Measurements from ENCODE around the gene CCDC60. TPM values are rescaled to one million over a fixed set of nuclear protein-coding genes. Genes with fewer than 3 reads are reported as not detected.

The CCDC60 gene
- total RNA-seq, 2 donors from 2014 or later = not detected

DNA sequence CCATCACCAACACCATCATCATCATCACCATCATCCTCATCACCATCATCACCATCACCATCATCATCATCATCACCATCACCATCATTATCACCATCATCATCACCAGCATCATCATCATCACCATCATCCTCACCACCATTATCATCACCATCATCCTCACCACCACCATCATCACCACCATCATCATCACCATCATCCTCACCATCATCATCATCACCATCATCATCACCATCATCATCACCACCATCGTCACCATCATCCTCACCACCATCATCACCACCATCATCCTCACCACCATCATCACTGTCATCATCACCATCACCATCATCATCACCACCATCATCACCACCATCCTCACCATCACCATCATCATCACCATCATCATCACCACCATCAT lies 146.0 kb downstream of the CCDC60 start:
- ATAC-seq (ENCODE audit: insufficient number of reproducible peaks, low FRiP score, low read depth) (no peak), DNase-seq (ENCODE audit: low spot score) (no peak)
- Histone ChIP-seq H3K4me3 (no peak overlapping the region), H3K4me1 (ENCODE audit: control insufficient read depth in 1 of 2, low read depth in 2 of 2) (no peaks in the 10 kb centered on the region), H3K9me3 (no peaks in the 10 kb centered on the region), H3K36me3 (no peaks in the 10 kb centered on the region), H3K27ac (no peak overlapping the region), H3K27me3 (replicated peaks; ENCODE audit: insufficient read depth) (no peaks in the 10 kb centered on the region)
- no peak for TF ChIP-seq CTCF (IDR thresholded peaks at IDR 0.05)

- no peaks in the 10 kb centered on the region for H3K27me3 ChIP-seq (replicated peaks; ENCODE audit: insufficient read depth)
- no peaks in the 10 kb centered on the region for H3K9me3 ChIP-seq
- no peak overlapping the region for H3K4me3 ChIP-seq
- no peak for DNase-seq (ENCODE audit: low spot score)
- H3K4me1 ChIP-seq (ENCODE audit: control insufficient read depth in 1 of 2, low read depth in 2 of 2) = no peaks in the 10 kb centered on the region
- no peak overlapping the region for H3K27ac ChIP-seq
- ATAC-seq (ENCODE audit: insufficient number of reproducible peaks, low FRiP score, low read depth) = no peak
- H3K36me3 ChIP-seq = no peaks in the 10 kb centered on the region
- TF ChIP-seq CTCF (IDR thresholded peaks at IDR 0.05) = no peak
Observed at GRCh38 chr12:119486599-119487154, 152.1 kb downstream of the CCDC60 start.

- no peak overlapping the region for H3K4me3 ChIP-seq
- no peaks in the 10 kb centered on the region for H3K27me3 ChIP-seq (replicated peaks; ENCODE audit: insufficient read depth)
- ATAC-seq (ENCODE audit: insufficient number of reproducible peaks, low FRiP score, low read depth) (no peak), DNase-seq (ENCODE audit: low spot score) (no peak)
- no peak overlapping the region for H3K27ac ChIP-seq
- no peak for TF ChIP-seq CTCF (IDR thresholded peaks at IDR 0.05)
- no peaks in the 10 kb centered on the region for H3K36me3 ChIP-seq
- no peaks in the 10 kb centered on the region for H3K9me3 ChIP-seq
- H3K4me1 ChIP-seq (ENCODE audit: control insufficient read depth in 1 of 2, low read depth in 2 of 2) = no peaks in the 10 kb centered on the region
Observed at GRCh38 chr12:119491814-119492213, 157.3 kb downstream of the CCDC60 start.

DNA sequence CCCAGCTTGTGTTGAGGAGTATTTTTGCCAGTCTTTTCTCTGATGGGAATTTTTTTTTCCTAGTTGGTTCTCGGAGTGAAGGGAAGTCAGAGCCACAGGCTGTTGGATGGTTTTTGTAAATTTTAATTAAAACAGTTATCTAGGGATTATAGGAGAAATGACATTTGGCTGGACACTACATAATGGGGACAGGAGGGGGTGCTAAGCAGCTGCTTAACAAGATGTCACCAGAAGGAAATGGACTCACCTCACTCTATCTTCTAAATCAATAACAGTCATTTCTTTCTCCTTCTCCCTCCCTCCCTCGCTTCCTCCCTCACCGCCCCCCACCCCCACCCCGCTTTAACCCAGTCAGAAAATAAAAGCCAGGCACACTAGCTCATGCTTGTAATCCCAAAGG lies 165.7 kb downstream of the CCDC60 start:
- ATAC-seq (ENCODE audit: insufficient number of reproducible peaks, low FRiP score, low read depth) = no peak
- no peaks in the 10 kb centered on the region for H3K4me1 ChIP-seq (ENCODE audit: control insufficient read depth in 1 of 2, low read depth in 2 of 2)
- no peak for TF ChIP-seq CTCF (IDR thresholded peaks at IDR 0.05)
- no peaks in the 10 kb centered on the region for H3K27me3 ChIP-seq (replicated peaks; ENCODE audit: insufficient read depth)
- no peaks in the 10 kb centered on the region for H3K9me3 ChIP-seq
- H3K27ac ChIP-seq = no peak overlapping the region
- H3K4me3 ChIP-seq = no peak overlapping the region
- H3K36me3 ChIP-seq = no peaks in the 10 kb centered on the region
- no peak for DNase-seq (ENCODE audit: low spot score)

DNA sequence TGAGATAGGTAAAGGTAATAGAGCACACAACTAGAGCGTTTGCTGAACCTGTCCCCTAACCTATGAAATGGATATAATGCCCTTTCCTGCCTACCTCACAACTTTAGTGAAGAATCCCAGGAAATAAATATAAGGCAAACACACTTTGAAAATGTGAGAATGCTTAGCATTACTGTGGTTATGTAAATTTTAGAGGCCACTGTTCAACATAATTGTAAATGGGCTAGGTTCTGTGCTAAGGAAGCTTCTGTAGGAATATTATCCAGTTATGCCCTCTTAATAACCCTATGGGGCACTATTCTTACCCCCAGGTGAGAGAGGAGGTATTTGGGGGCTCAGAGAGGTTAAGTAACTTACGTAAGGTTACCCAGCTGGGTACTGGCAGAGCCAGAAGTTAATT lies 166.5 kb downstream of the CCDC60 start:
- ATAC-seq (ENCODE audit: insufficient number of reproducible peaks, low FRiP score, low read depth) = no peak
- Histone ChIP-seq H3K9me3 (no peaks in the 10 kb centered on the region), H3K27ac (no peak overlapping the region), H3K27me3 (replicated peaks; ENCODE audit: insufficient read depth) (no peaks in the 10 kb centered on the region), H3K36me3 (no peaks in the 10 kb centered on the region), H3K4me1 (ENCODE audit: control insufficient read depth in 1 of 2, low read depth in 2 of 2) (no peaks in the 10 kb centered on the region), H3K4me3 (no peak overlapping the region)
- no peak for TF ChIP-seq CTCF (IDR thresholded peaks at IDR 0.05)
- no peak for DNase-seq (ENCODE audit: low spot score)
